ENCODE data around the gene SEZ6L.

Gene SEZ6L

GRCh38 chr22:26414347-26414746, 245.1 kb downstream of the SEZ6L start:
- in situ Hi-C loops (cut with MboI; ENCODE audit: low sequenced_read_pairs) = no loop called here

GRCh38 chr22:26416256-26416655, 247.0 kb downstream of the SEZ6L start:
- in situ Hi-C loops (cut with MboI; ENCODE audit: low sequenced_read_pairs) = no loop called here

- in situ Hi-C loops (cut with MboI; ENCODE audit: low sequenced_read_pairs) = no loop called here
Measured at GRCh38 chr22:26416670-26417276, 247.5 kb downstream of the SEZ6L start.

- in situ Hi-C loops (cut with MboI; ENCODE audit: low sequenced_read_pairs) = no loop called here
Measured at GRCh38 chr22:26417406-26417805, 248.1 kb downstream of the SEZ6L start.

GRCh38 chr22:26418620-26419019, 249.4 kb downstream of the SEZ6L start:
- in situ Hi-C loops (cut with MboI; ENCODE audit: low sequenced_read_pairs) = no loop called here

GRCh38 chr22:26426924-26427323, 257.7 kb downstream of the SEZ6L start:
- in situ Hi-C loops (cut with MboI; ENCODE audit: low sequenced_read_pairs) = no loop called here

- in situ Hi-C loops (cut with MboI; ENCODE audit: low sequenced_read_pairs) = no loop called here
Measured at GRCh38 chr22:26428515-26429457, 259.5 kb downstream of the SEZ6L start, which contains the start of gene ASPHD2. TSS of gene ASPHD2 (plus strand) at chr22:26429260. CDS start at chr22:26433616, 4,356 bp downstream.

GRCh38 chr22:26429458-26430286, 260.4 kb downstream of the SEZ6L start:
- in situ Hi-C loops (cut with MboI; ENCODE audit: low sequenced_read_pairs) = no loop called here

GRCh38 chr22:26430600-26430999, 261.3 kb downstream of the SEZ6L start:
- in situ Hi-C loops (cut with MboI; ENCODE audit: low sequenced_read_pairs) = no loop called here

GRCh38 chr22:26431261-26431995, 262.2 kb downstream of the SEZ6L start:
- in situ Hi-C loops (cut with MboI; ENCODE audit: low sequenced_read_pairs) = no loop called here

- in situ Hi-C loops (cut with MboI; ENCODE audit: low sequenced_read_pairs) = no loop called here
Measured at GRCh38 chr22:26432619-26433311, 263.5 kb downstream of the SEZ6L start.

Measured in hTERT RPE-1 (cell line).